ENCODE results near the gene SPATA45. TPM values are rescaled to one million over a fixed set of nuclear protein-coding genes. Genes with fewer than 3 reads are reported as not detected.

Gene SPATA45
- total RNA-seq, 1 experiment from 2014 or later: 0.68 TPM

- no peaks in the 10 kb centered on the region for H3K79me2 ChIP-seq (ENCODE audit: insufficient read depth, low read length)
- no peak overlapping the region for H3K9ac ChIP-seq (ENCODE audit: extremely low read depth, insufficient read length, low read length)
- no peak overlapping the region for H3K18ac ChIP-seq (ENCODE audit: insufficient read length, low read depth, low read length)
- no CpG with 5 or more reads among the region's 16 CpGs for WGBS (ENCODE audit: extremely low coverage, insufficient read length, low lambda C conversion rate)
- H3K9me3 ChIP-seq (ENCODE audit: control insufficient read depth, low read depth, low read length): peaks cover 10% of the 10 kb centered on the region
- no peak overlapping the region for H4K5ac ChIP-seq (ENCODE audit: insufficient read length, low read depth, low read length)
- no peak overlapping the region for H3K23ac ChIP-seq (ENCODE audit: insufficient read length, low read depth, low read length)
- H3K56ac ChIP-seq (ENCODE audit: insufficient read length, low read depth, low read length): no peak overlapping the region
- no peaks in the 10 kb centered on the region for H4K20me1 ChIP-seq (ENCODE audit: control insufficient read depth, insufficient read depth, insufficient read length)
- no peak overlapping the region for H2AK5ac ChIP-seq (ENCODE audit: insufficient read length, low read length)
- no peaks in the 10 kb centered on the region for H3K27me3 ChIP-seq (ENCODE audit: insufficient read depth, low read length)
- Mint-ChIP-seq H3K36me3 (ENCODE audit: insufficient read depth in 1 of 3, low read depth in 3 of 3) (peaks cover 17 to 26% (median 18%) of the 10 kb centered on the region in 3 experiments), H3K4me1 (peaks cover 6 to 9% of the 10 kb centered on the region in 2 experiments), H3K9me3 (peaks cover 20 to 30% of the 10 kb centered on the region in 2 experiments), H3K27ac (no peak overlapping the region), H3K27me3 (ENCODE audit: low read depth) (no peaks in the 10 kb centered on the region; the same call in none of the 2 replicates), H3K4me3 (no peak overlapping the region)
- H4K8ac ChIP-seq (replicated peaks; ENCODE audit: insufficient read length, low read depth, low read length): no peak overlapping the region
- no peak overlapping the region for H2AFZ ChIP-seq (ENCODE audit: low read length)
- H3K79me1 ChIP-seq (ENCODE audit: insufficient read depth, low read depth, low read length, poor library complexity, severe bottlenecking): no peaks in the 10 kb centered on the region
- no peak overlapping the region for H3K27ac ChIP-seq (ENCODE audit: insufficient read length, low read depth, low read length)
- no peak overlapping the region for H2BK20ac ChIP-seq (ENCODE audit: low read depth, low read length, poor library complexity, severe bottlenecking)
- H3K4me1 ChIP-seq (ENCODE audit: insufficient read depth, low read length): no peaks in the 10 kb centered on the region; the same call in 1 of the 2 replicates
- no peak overlapping the region for H2BK5ac ChIP-seq (ENCODE audit: insufficient read length, low read length)
- H2BK15ac ChIP-seq (ENCODE audit: low read depth, low read length): no peak overlapping the region
- H2BK12ac ChIP-seq (ENCODE audit: insufficient read length, low read depth, low read length): no peak overlapping the region
- no peak for TF ChIP-seq CTCF (conservative IDR thresholded peaks at IDR 0.05)
- no peak overlapping the region for H2BK120ac ChIP-seq (ENCODE audit: low read depth, low read length, poor library complexity, severe bottlenecking)
- DNase-seq: no peak
- H3K4ac ChIP-seq (ENCODE audit: low read depth, low read length): no peak overlapping the region
- H3K4me2 ChIP-seq (ENCODE audit: insufficient read depth, insufficient read length, low read length): no peak overlapping the region
- no peak overlapping the region for H3K14ac ChIP-seq (ENCODE audit: insufficient read depth, low read length)
- H3K23me2 ChIP-seq (ENCODE audit: insufficient read length, low read depth, low read length, poor library complexity, severe bottlenecking): no peaks in the 10 kb centered on the region
- H3T11ph ChIP-seq (ENCODE audit: low read length): no peak overlapping the region
- H4K91ac ChIP-seq (ENCODE audit: insufficient read length, low read depth, low read length): no peak overlapping the region
Measured at GRCh38 chr1:212824201-212824600, 23.2 kb downstream of the SPATA45 start.
